Endodermal cell (in vitro differentiated cells): ENCODE data around the gene CGN. TPM values are rescaled to one million over a fixed set of nuclear protein-coding genes. Genes with fewer than 3 reads are reported as not detected.

Experiments
- DNase-seq: peaks from one replicate; pipeline ENCODE4 v3.0.0-alpha.2; 2017
- H3K27ac ChIP-seq: 2 replicates; pipeline ENCODE4 v1.5.1; 2013; ENCODE audit warnings: mild to moderate bottlenecking, low read depth, low read length, moderate library complexity
- H3K27me3 ChIP-seq: 2 replicates; pipeline ENCODE4 v1.6.1; 2013; ENCODE audit warnings: mild to moderate bottlenecking, low read length, moderate library complexity; ENCODE audit not compliant: insufficient read depth, control insufficient read depth, poor library complexity, severe bottlenecking
- H3K36me3 ChIP-seq: 2 replicates; pipeline ENCODE4 v1.7.0; 2013; ENCODE audit warnings: mild to moderate bottlenecking, low read length, moderate library complexity; ENCODE audit not compliant: control insufficient read depth, insufficient read depth
- H3K4me1 ChIP-seq: one replicate; pipeline ENCODE4 v1.7.0; 2013; ENCODE audit warnings: low read length; ENCODE audit not compliant: control insufficient read depth, insufficient read depth
- H3K4me3 ChIP-seq: 2 replicates; pipeline ENCODE4 v1.5.1; 2013; ENCODE audit warnings: mild to moderate bottlenecking, low read length, moderate library complexity
- H3K9ac ChIP-seq: 2 replicates; pipeline ENCODE4 v1.6.1; 2013; ENCODE audit warnings: mild to moderate bottlenecking, low read length, moderate library complexity; ENCODE audit not compliant: poor library complexity, severe bottlenecking; ENCODE audit errors: extremely low read depth
- H3K9me3 ChIP-seq: 2 replicates; pipeline ENCODE4 v1.6.1; 2013; ENCODE audit warnings: mild to moderate bottlenecking, low read length, moderate library complexity; ENCODE audit not compliant: control insufficient read depth
- H3K27ac Mint-ChIP-seq: 2 replicates; pipeline ENCODE4 v1.8.0; 2020; ENCODE audit warnings: mixed read lengths
- H3K27me3 Mint-ChIP-seq: 2 replicates; pipeline ENCODE4 v1.8.0; 2021; ENCODE audit warnings: mild to moderate bottlenecking, mixed read lengths; ENCODE audit not compliant: insufficient read depth
- H3K36me3 Mint-ChIP-seq: 2 replicates; pipeline ENCODE4 v1.8.0; 2020; ENCODE audit warnings: low read depth, mixed read lengths
- H3K4me1 Mint-ChIP-seq: 2 replicates; pipeline ENCODE4 v1.8.0; 2020; ENCODE audit warnings: mixed read lengths
- H3K4me3 Mint-ChIP-seq: 2 replicates; pipeline ENCODE4 v1.8.0; 2020; ENCODE audit warnings: mild to moderate bottlenecking, moderate library complexity, mixed read lengths
- H3K9me3 Mint-ChIP-seq: 2 replicates; pipeline ENCODE4 v1.8.0; 2020; ENCODE audit warnings: mild to moderate bottlenecking, mixed read lengths
- CTCF ChIP-seq: fragments of 200-600 bp; sonication (generic); conservative IDR thresholded peaks from 2 replicates; pipeline ENCODE4 v1.5.0; 2021; ENCODE audit warnings: antibody characterized with exemption, mild to moderate bottlenecking
- WGBS, 2 experiments: methylation state at CpG; one replicate each; pipeline versions ENCODE4 v1.1.5 to v1.1.7; 2013; ENCODE audit warnings: missing lambda C conversion rate in 2 of 2, mixed read lengths in 1 of 2; ENCODE audit not compliant: insufficient coverage in 1 of 2, insufficient read length in 1 of 2; 5-methylcytosine and 5-hydroxymethylcytosine counted together
- total RNA-seq, 2 donors: library from RNA; stranded (reverse); fragmentation: NEBNext Ultra II Directional in 1 of 2; extraction: Animal tissue kit (Norgen Biotek cat#: 25700) in 1 of 2; gene quantifications; 2 replicates in 1 of 2; 3 replicates in 1 of 2; pipeline ENCODE4 v1.2.1, GENCODE V29; 2021

CGN gene
- total RNA-seq, 2 donors from 2014 or later = 39.7 to 39.9 TPM

DNA sequence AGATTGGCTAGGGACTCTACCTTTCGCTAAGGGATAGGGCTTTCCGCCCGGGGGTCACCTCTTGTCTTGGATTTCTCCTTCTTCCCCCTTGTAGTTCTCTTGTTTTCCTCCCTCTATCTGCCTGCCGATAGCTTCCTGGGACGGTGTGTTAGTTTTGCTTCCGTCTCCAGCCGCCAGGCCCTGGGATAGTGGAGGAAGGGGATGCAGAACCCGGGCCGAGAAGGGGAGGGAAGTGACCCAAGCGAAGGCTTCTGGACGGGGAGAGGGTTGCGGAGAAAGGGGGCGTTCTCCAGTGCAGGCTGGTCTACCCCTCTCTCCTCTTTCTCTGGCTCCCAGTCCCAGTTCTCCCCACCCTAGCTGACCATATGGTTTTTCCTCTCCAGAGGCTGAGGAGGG is 29.8 kb downstream of the CGN start:
- no peaks in the 10 kb centered on the region for H3K9me3 Mint-ChIP-seq
- peak overlapping the region; percentile 98 for H3K27ac Mint-ChIP-seq
- DNase-seq = peak; percentile 84
- Histone ChIP-seq H3K4me1 (no peaks in the 10 kb centered on the region), H3K27me3 (no peaks in the 10 kb centered on the region), H3K9me3 (no peaks in the 10 kb centered on the region), H3K27ac (no peak overlapping the region), H3K36me3 (peaks cover 24% of the 10 kb centered on the region), H3K4me3 (peak overlapping the region; percentile 91), H3K9ac (peak overlapping the region; percentile 84)
- peak overlapping the region; percentile 85 for H3K4me3 Mint-ChIP-seq
- TF ChIP-seq CTCF = peak; percentile 33
- peaks cover 27% of the 10 kb centered on the region for H3K36me3 Mint-ChIP-seq
- peaks cover 24% of the 10 kb centered on the region for H3K4me1 Mint-ChIP-seq
- no peaks in the 10 kb centered on the region for H3K27me3 Mint-ChIP-seq
- WGBS, 2 experiments = 0% methylated on average over 5 to 13 of the region's 13 CpGs

- no peaks in the 10 kb centered on the region for H3K9me3 Mint-ChIP-seq
- H3K4me3 ChIP-seq = peak overlapping the region; percentile 91
- H3K27me3 ChIP-seq = no peaks in the 10 kb centered on the region
- H3K36me3 Mint-ChIP-seq = peaks cover 23% of the 10 kb centered on the region
- 76 to 78% methylated on average over 3 to 5 of the region's 5 CpGs for WGBS, 2 experiments
- no peaks in the 10 kb centered on the region for H3K4me1 ChIP-seq
- no peak for TF ChIP-seq CTCF
- DNase-seq = no peak
- H3K4me3 Mint-ChIP-seq = peak overlapping the region; percentile 85
- peaks cover 27% of the 10 kb centered on the region for H3K4me1 Mint-ChIP-seq
- H3K36me3 ChIP-seq = peaks cover 16% of the 10 kb centered on the region
- no peaks in the 10 kb centered on the region for H3K9me3 ChIP-seq
- H3K27ac ChIP-seq = no peak overlapping the region
- H3K9ac ChIP-seq = no peak overlapping the region
- H3K27me3 Mint-ChIP-seq = no peaks in the 10 kb centered on the region
- no peak overlapping the region for H3K27ac Mint-ChIP-seq
Measured at GRCh38 chr1:151541752-151542151, 30.6 kb downstream of the CGN start.

- Mint-ChIP-seq H3K9me3 (no peaks in the 10 kb centered on the region), H3K27ac (no peak overlapping the region), H3K4me3 (no peak overlapping the region), H3K36me3 (peaks cover 16% of the 10 kb centered on the region), H3K27me3 (no peaks in the 10 kb centered on the region), H3K4me1 (peaks cover 36% of the 10 kb centered on the region)
- H3K27ac ChIP-seq = no peak overlapping the region
- H3K27me3 ChIP-seq = no peaks in the 10 kb centered on the region
- H3K36me3 ChIP-seq = peaks cover 6% of the 10 kb centered on the region
- peaks cover 10% of the 10 kb centered on the region for H3K4me1 ChIP-seq
- WGBS, 2 experiments = 92 to 97% methylated on average over 2 to 3 of the region's 3 CpGs
- peak overlapping the region; percentile 19 for H3K4me3 ChIP-seq
- DNase-seq = no peak
- H3K9me3 ChIP-seq = no peaks in the 10 kb centered on the region
- TF ChIP-seq CTCF = no peak
- H3K9ac ChIP-seq = no peak overlapping the region
Measured at GRCh38 chr1:151542710-151543129, 31.5 kb downstream of the CGN start.
